NCI-H2196 treated with DMSO at 0.1 percent for 48 hours (cell line): Measurements from ENCODE around the gene PGF.
A peak's percentile ranks its signal among the peaks of the same experiment; 100 is the strongest.
"Not testable (repeated sequence)": the region's sequence is repeated elsewhere in the genome, so short reads cannot be mapped to it uniquely, and the experiment has no call there.

ENCODE experiments used
- DNase-seq: peaks from one replicate; lab custom pipeline; 2025; ENCODE audit not compliant: unreplicated experiment; lab: John Stamatoyannopoulos, UW

PGF gene

GRCh38 chr14:74955229-74956026 lies at the start of gene PGF:
Gene PGF, minus strand, starts transcription at chr14:74955597. Its CDS starts 355 bp downstream, at chr14:74955242.
- DNase-seq: peak; percentile 60

GRCh38 chr14:75003250-75004027 lies 48.0 kb upstream of the PGF start:
- DNase-seq: no peak

DNA sequence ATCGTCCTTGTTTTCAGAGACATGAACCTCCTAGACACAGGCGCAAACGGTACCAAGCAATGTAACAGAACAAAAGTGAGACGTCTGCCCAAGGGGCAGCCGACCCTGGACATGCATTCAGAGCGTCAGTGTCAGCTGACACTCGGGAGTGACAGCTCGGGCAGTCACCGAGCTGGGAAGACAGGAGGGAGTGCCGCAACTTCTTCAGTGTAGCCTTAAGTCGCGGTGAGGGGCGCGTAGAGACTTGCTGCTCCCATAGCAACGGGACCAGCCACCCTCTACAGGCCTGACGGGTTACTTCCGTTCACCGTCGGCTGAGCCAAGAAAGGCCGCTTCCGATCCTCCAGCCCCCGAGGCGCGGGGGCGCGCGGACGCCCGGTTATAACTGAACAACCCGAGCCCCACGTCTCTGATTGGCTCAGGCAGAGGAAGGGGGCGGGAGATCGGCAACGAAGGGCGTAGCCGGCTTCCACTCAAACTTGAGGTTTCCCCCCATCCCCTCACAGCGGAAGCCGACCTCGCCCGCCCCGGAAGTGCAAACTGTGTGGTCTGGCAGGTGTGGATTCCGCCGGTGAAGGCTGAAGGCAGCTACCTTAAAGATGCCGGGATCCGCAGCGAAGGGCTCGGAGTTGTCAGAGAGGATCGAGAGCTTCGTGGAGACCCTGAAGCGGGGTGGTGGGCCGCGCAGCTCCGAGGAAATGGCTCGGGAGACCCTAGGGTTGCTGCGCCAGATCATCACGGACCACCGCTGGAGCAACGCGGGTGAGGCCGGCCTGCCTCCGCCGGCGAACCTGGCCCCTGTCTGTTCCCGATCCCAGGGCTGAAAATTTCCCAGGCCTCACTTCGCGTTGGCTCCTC lies 47.2 kb upstream of the PGF start, which contains the start of gene EIF2B2:
Gene EIF2B2 (plus strand): TSS at position 530 of the 858 bp plus-strand sequence. CDS start 70 bp downstream, at position 600.
- peak; percentile 99 for DNase-seq

DNA sequence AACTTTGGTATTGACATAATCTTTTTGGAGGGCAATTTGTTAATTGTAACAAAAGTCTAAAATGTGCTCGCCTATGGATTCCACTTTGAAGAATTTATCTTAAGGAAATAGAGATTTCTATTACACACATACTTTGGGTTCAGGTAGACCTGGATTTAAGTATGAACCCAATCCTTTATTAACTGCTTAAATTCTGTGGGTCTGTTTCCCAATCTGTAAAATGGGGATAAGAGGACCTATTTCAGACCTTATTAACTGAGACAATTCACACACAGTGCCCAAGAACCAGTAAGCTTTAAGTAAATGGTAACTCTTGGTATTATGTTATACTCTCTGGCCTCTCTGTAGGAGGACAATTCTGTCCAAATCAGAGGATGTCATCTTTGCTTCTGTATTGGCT lies 46.5 kb upstream of the PGF start:
- no peak for DNase-seq

DNA sequence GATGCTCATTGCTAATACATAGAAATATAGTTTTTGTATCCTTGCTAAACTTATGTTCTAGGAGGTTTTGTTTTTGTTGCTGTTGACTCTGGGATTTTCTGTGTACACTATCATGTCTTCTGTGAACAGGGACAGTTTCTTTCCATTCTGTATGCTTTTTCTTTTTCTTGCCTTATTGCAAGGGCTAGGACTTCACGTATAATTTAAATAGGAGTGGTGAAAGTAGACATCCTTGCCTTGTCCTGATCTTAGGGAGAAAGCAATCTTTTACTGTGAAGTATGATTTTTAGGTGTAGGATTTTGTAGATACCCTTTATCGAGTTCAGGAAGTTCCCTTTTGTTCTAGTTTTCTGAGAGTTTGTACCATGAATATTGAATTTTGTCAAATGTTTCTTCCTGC lies 45.9 kb upstream of the PGF start:
- DNase-seq: no peak

DNA sequence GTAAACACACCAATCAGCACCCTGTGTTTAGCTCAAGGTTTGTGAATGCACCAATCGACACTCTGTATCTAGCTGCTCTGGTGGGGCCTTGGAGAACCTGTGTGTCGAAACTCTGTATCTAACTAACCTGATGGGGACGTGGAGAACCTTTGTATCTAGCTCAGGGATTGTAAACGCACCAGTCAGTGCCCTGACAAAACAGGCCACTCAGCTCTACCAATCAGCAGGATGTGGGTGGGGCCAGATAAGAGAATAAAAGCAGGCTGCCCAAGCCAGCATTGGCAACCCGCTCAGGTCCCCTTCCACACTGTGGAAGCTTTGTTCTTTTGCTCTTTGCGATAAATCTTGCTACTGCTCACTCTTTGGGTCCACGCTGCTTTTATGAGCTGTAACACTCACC lies 40.4 kb upstream of the PGF start:
- not testable (repeated sequence) for DNase-seq

DNA sequence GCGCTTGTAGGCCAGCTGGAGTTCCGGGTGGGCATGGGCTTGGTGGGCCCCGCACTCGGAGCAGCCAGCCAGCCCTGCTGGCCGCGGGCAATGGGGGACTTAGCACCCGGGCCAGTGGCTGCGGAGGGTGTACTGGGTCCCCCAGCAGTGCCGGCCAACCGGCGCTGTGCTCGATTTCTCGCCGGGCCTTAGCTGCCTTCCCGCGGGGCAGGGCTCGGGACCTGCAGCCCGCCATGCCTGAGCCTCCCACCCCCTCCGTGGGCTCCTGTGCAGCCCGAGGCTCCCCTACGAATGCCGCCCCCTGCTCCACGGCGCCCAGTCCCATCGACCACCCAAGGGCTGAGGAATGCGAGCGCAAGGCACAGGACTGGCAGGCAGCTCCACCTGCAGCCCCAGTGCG lies 38.8 kb upstream of the PGF start:
- not testable (repeated sequence) for DNase-seq

GRCh38 chr14:74988993-74989392 lies 33.6 kb upstream of the PGF start:
- no peak for DNase-seq

GRCh38 chr14:74988131-74988530 lies 32.7 kb upstream of the PGF start:
- peak; percentile 45 for DNase-seq

DNA sequence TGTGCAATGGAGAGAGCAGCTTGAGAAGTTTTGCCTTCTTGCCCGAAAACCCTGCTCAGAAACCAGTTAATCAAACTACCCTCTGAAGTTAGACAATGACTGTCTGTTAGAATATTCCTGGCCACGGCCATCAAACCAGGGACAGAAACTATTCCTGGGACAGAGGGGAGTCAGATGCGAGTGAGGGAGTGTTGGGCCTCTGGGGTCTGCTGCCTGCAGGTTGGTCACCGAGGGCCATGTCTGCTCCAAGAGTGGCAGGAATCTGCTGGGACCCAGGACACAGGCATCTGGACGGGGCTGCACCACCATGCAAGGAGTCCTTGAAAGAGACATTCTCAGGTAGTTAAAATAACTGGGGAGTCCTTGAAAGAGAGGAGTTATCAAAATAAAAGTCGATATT lies 30.4 kb upstream of the PGF start:
- DNase-seq: no peak

GRCh38 chr14:74985028-74985310 lies 29.6 kb upstream of the PGF start:
- DNase-seq: no peak

- no peak for DNase-seq
Observed at GRCh38 chr14:74984236-74985027, 29.0 kb upstream of the PGF start.

DNA sequence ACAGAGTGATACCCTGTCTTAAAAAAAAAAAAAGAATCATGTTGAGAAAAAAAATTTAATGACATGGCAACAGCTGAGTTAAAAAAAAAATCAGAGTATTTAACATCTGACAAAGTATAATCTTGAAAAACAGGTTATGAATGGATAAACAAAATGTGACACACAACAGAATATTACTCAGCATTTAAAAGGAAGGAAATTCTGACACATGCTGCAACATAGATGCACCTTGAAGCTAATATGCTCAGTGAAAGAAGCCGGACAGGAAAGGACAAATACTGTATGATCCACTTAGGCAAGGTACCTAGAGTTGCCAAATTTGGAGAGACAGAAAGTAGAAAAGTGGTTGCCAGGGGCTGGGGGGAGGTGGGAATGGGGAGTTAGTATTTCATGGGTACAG lies 27.9 kb upstream of the PGF start:
- no peak for DNase-seq

GRCh38 chr14:74982661-74983060 lies 27.3 kb upstream of the PGF start:
- DNase-seq: no peak

DNA sequence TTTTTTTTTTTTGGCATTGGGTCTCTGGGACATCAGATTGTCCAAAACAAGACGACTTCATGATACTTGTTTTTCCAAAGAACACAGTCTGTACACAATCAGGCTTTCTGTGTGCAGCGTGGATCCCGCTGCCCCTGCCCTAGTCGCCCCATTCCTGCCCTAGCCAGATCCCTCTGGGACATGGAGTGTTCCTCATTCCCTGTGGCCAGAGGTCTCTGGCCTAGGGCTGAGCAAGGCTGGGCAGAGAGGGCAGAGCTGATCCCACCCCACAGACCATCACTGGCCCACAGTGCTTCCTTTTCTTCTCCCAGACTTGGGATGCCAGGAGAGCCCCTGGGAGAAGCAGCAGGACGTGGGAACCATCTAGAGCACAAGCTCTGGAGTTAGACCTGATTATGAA lies 26.4 kb upstream of the PGF start:
- no peak for DNase-seq

DNA sequence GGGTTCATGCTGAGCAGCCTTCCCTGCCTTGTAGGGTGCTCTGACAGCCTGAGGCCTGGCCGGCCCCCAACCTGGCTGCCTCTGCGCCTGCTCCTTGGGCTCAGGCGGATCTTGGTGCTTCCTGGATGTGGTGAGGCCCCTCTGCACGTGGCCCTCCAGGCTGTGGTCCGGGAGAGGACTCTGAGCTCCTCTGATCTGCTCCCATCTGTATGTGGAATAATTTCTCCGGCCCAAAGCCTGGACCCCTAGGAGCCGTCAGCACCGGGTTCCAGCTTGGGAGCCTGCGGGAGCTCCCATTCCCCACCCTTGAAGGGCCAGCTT lies 26.0 kb upstream of the PGF start:
- DNase-seq: no peak

- DNase-seq: peak; percentile 93
Observed at GRCh38 chr14:74980731-74981461, 25.5 kb upstream of the PGF start.

- no peak for DNase-seq
Observed at GRCh38 chr14:74980398-74980730, 25.0 kb upstream of the PGF start.

DNA sequence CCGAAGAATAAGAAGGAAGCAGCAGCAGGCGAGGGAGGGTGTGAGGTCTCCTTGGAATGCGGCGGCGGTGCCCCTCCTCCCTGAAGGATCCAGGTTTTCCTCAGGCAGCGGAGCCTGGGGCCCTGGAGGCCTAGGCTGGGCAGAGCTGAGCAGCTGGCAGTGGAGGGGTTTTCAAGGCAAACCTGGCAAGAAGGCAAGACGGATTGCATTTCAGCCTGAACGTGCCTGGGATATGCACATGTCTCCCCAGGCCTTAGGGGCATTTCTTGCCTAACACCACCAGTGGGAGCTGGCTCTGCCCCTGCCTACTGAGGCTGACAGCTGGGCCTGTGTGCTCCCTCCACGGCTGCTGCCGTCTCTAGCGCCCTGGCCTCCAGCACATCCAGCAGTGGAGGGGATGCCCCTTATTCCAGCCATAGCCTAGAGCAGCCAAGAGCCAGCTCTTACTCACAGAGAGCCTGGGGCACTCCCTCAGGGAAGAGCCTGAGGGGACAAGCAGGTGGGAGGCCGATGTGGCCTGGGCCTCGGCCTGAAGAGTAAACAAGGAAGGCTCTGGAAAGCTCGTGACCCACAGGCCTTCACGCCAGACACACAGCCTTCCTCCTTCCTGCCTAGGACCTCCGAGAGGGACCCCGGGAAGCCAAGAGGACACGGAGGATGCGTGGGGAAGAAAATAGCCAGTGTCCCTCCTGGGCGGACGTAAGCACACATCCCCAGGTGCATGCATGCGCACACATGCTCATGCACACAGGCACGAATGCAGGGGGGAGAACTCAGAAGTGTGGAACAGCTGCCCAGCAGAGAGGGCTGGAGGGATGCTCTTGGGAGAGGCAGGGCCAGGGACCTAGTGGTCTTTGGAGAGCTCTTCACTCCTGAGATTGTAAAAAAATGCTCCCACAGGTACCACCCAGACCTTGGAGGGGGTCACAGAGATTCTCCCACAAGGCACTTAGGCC lies 24.3 kb upstream of the PGF start:
- DNase-seq: peak; percentile 76
